Measurements from ENCODE around the gene ADCY9.

Gene ADCY9

GRCh38 chr16:3998793-3999478 is 117.3 kb downstream of the ADCY9 start:
- H2BK15ac ChIP-seq (ENCODE audit: low read depth, poor library complexity, severe bottlenecking), result no peak overlapping the region
- H2BK120ac ChIP-seq (ENCODE audit: low read depth, low read length), result no peak overlapping the region
- peak overlapping the region; percentile 10 for H3K27ac ChIP-seq (ENCODE audit: low read length, poor library complexity, severe bottlenecking)
- no peak overlapping the region for H3K4me2 ChIP-seq (ENCODE audit: low read length, poor library complexity, severe bottlenecking)
- H3K18ac ChIP-seq (ENCODE audit: low read depth in 1 of 2, low read length in 2 of 2), result peak overlapping the region in 1 of 2 experiments; percentile 37
- H3K4ac ChIP-seq (ENCODE audit: low read depth in 1 of 2, low read length in 2 of 2), result no peak overlapping the region
- H2BK5ac ChIP-seq (ENCODE audit: low read depth, low read length, poor library complexity, severe bottlenecking), result no peak overlapping the region
- peaks cover 9% of the 10 kb centered on the region for H3K4me1 ChIP-seq (ENCODE audit: control insufficient read depth, insufficient read depth, low read depth, low read length)
- H3K79me1 ChIP-seq (replicated peaks; ENCODE audit: low read length, poor library complexity, severe bottlenecking), result peaks cover 3% of the 10 kb centered on the region
- H4K8ac ChIP-seq (ENCODE audit: low read length), result no peak overlapping the region
- H3K14ac ChIP-seq (ENCODE audit: low read length in 2 of 2), result no peak overlapping the region
- 83% methylated on average over 13 of the region's 13 CpGs for WGBS
- no peak overlapping the region for H2AK5ac ChIP-seq (ENCODE audit: low read length, severe bottlenecking)
- DNase-seq, result peak; percentile 46
- peak overlapping the region in 1 of 2 experiments; percentile 63 for H3K4me3 ChIP-seq (ENCODE audit: insufficient read depth in 1 of 2, low read depth in 1 of 2, low read length in 2 of 2)
- no peaks in the 10 kb centered on the region for H3K9me3 ChIP-seq (ENCODE audit: control insufficient read depth, low read length)
- H2BK12ac ChIP-seq (ENCODE audit: low read length in 2 of 2), result peak overlapping the region; percentile 7 to 11
- no peaks in the 10 kb centered on the region for H3K27me3 ChIP-seq (ENCODE audit: control insufficient read depth in 1 of 2, insufficient read depth in 1 of 2, low read length in 2 of 2)
- no peak overlapping the region for H3K23ac ChIP-seq (ENCODE audit: low read length in 2 of 2)
- no peak overlapping the region for H2AFZ ChIP-seq (ENCODE audit: low read depth, low read length)
- peaks cover 3 to 7% of the 10 kb centered on the region in 2 experiments for H3K36me3 ChIP-seq (ENCODE audit: control insufficient read depth in 1 of 2, insufficient read depth in 2 of 2, low read depth in 1 of 2, low read length in 2 of 2)
- peak overlapping the region; percentile 81 for H3K9ac ChIP-seq (ENCODE audit: low read length)
- no peak overlapping the region for H4K91ac ChIP-seq (ENCODE audit: low read length)

DNA sequence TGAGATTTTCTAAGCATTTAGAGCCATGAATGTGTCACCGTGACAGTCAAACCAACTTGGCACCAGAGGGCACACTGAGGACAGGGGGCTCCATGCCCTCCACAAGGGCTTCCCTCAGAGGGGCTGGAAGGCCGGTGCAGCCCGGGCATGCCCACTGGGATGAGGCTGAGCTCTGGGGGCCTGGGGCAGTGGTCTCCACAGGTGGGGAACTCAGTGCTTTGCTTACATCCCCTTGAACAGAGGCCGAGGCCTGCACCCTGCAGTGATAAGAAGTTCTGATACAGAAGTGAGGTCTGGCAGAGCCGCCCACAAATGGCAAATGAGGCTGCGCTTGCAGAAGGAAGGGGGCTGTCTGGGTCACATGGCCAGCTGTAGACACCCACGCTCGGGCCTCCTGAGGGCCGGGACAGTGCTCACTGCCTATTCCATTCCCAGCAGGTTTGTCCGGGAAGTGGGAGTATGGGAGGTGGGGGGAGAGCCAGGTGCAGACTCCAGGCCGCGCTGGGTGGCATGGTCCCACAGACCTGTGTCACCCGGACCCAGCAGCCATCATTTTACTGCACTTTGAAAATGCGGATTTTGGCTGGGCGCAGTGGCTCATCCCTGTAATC is 118.9 kb downstream of the ADCY9 start:
- Histone ChIP-seq H4K8ac (ENCODE audit: low read length) (no peak overlapping the region), H3K14ac (ENCODE audit: low read length in 2 of 2) (no peak overlapping the region), H3K27me3 (ENCODE audit: control insufficient read depth in 1 of 2, insufficient read depth in 1 of 2, low read length in 2 of 2) (no peaks in the 10 kb centered on the region), H2AK5ac (ENCODE audit: low read length, severe bottlenecking) (no peak overlapping the region), H3K4me3 (ENCODE audit: insufficient read depth in 1 of 2, low read depth in 1 of 2, low read length in 2 of 2) (no peak overlapping the region), H2BK5ac (ENCODE audit: low read depth, low read length, poor library complexity, severe bottlenecking) (no peak overlapping the region), H2BK15ac (ENCODE audit: low read depth, poor library complexity, severe bottlenecking) (no peak overlapping the region), H3K27ac (ENCODE audit: low read length, poor library complexity, severe bottlenecking) (no peak overlapping the region), H3K23ac (ENCODE audit: low read length in 2 of 2) (no peak overlapping the region), H2BK12ac (ENCODE audit: low read length in 2 of 2) (no peak overlapping the region), H3K4me2 (ENCODE audit: low read length, poor library complexity, severe bottlenecking) (no peak overlapping the region), H2BK120ac (ENCODE audit: low read depth, low read length) (no peak overlapping the region), H3K4me1 (ENCODE audit: control insufficient read depth, insufficient read depth, low read depth, low read length) (peaks cover 9% of the 10 kb centered on the region), H3K9me3 (ENCODE audit: control insufficient read depth, low read length) (no peaks in the 10 kb centered on the region), H3K36me3 (ENCODE audit: control insufficient read depth in 1 of 2, insufficient read depth in 2 of 2, low read depth in 1 of 2, low read length in 2 of 2) (peaks cover 0 to 11% of the 10 kb centered on the region in 2 experiments), H2AFZ (ENCODE audit: low read depth, low read length) (no peak overlapping the region), H3K79me1 (replicated peaks; ENCODE audit: low read length, poor library complexity, severe bottlenecking) (peaks cover 6% of the 10 kb centered on the region), H4K91ac (ENCODE audit: low read length) (no peak overlapping the region), H3K18ac (ENCODE audit: low read depth in 1 of 2, low read length in 2 of 2) (no peak overlapping the region), H3K4ac (ENCODE audit: low read depth in 1 of 2, low read length in 2 of 2) (no peak overlapping the region), H3K9ac (ENCODE audit: low read length) (no peak overlapping the region)
- 94% methylated on average over 15 of the region's 15 CpGs for WGBS
- no peak for DNase-seq

GRCh38 chr16:3995001-3995400 is 121.2 kb downstream of the ADCY9 start:
- H3K9ac ChIP-seq (ENCODE audit: low read length), result no peak overlapping the region
- 100% methylated on average over 1 of the region's 2 CpGs for WGBS
- H3K27me3 ChIP-seq (ENCODE audit: control insufficient read depth in 1 of 2, insufficient read depth in 1 of 2, low read length in 2 of 2), result no peaks in the 10 kb centered on the region

GRCh38 chr16:3993052-3993785 is 123.0 kb downstream of the ADCY9 start:
- Histone ChIP-seq H2AFZ (ENCODE audit: low read depth, low read length) (no peak overlapping the region), H3K27me3 (ENCODE audit: control insufficient read depth in 1 of 2, insufficient read depth in 1 of 2, low read length in 2 of 2) (no peaks in the 10 kb centered on the region), H3K27ac (ENCODE audit: low read length, poor library complexity, severe bottlenecking) (no peak overlapping the region), H3K18ac (ENCODE audit: low read depth in 1 of 2, low read length in 2 of 2) (no peak overlapping the region), H2BK5ac (ENCODE audit: low read depth, low read length, poor library complexity, severe bottlenecking) (no peak overlapping the region), H3K4me1 (ENCODE audit: control insufficient read depth, insufficient read depth, low read depth, low read length) (no peaks in the 10 kb centered on the region), H2BK120ac (ENCODE audit: low read depth, low read length) (no peak overlapping the region), H3K4me3 (ENCODE audit: insufficient read depth in 1 of 2, low read depth in 1 of 2, low read length in 2 of 2) (no peak overlapping the region), H3K4me2 (ENCODE audit: low read length, poor library complexity, severe bottlenecking) (no peak overlapping the region), H4K91ac (ENCODE audit: low read length) (no peak overlapping the region), H2BK15ac (ENCODE audit: low read depth, poor library complexity, severe bottlenecking) (no peak overlapping the region), H3K14ac (ENCODE audit: low read length in 2 of 2) (no peak overlapping the region), H3K4ac (ENCODE audit: low read depth in 1 of 2, low read length in 2 of 2) (no peak overlapping the region), H3K9me3 (ENCODE audit: control insufficient read depth, low read length) (no peaks in the 10 kb centered on the region), H3K79me1 (replicated peaks; ENCODE audit: low read length, poor library complexity, severe bottlenecking) (peaks cover 4% of the 10 kb centered on the region), H3K36me3 (ENCODE audit: control insufficient read depth in 1 of 2, insufficient read depth in 2 of 2, low read depth in 1 of 2, low read length in 2 of 2) (peaks cover 10 to 15% of the 10 kb centered on the region in 2 experiments), H3K9ac (ENCODE audit: low read length) (no peak overlapping the region), H4K8ac (ENCODE audit: low read length) (no peak overlapping the region), H2BK12ac (ENCODE audit: low read length in 2 of 2) (no peak overlapping the region), H2AK5ac (ENCODE audit: low read length, severe bottlenecking) (no peak overlapping the region), H3K23ac (ENCODE audit: low read length in 2 of 2) (no peak overlapping the region)
- 95% methylated on average over 36 of the region's 36 CpGs for WGBS
- no peak for DNase-seq

More at GRCh38 chr16:3995001-3995400, 121.2 kb downstream of the ADCY9 start:
- Histone ChIP-seq H2BK12ac (ENCODE audit: low read length in 2 of 2) (no peak overlapping the region), H4K91ac (ENCODE audit: low read length) (no peak overlapping the region), H2AFZ (ENCODE audit: low read depth, low read length) (no peak overlapping the region), H3K4me1 (ENCODE audit: control insufficient read depth, insufficient read depth, low read depth, low read length) (peaks cover 7% of the 10 kb centered on the region), H3K18ac (ENCODE audit: low read depth in 1 of 2, low read length in 2 of 2) (no peak overlapping the region), H4K8ac (ENCODE audit: low read length) (no peak overlapping the region), H2BK120ac (ENCODE audit: low read depth, low read length) (no peak overlapping the region), H3K27ac (ENCODE audit: low read length, poor library complexity, severe bottlenecking) (no peak overlapping the region), H3K4me3 (ENCODE audit: insufficient read depth in 1 of 2, low read depth in 1 of 2, low read length in 2 of 2) (no peak overlapping the region), H2BK5ac (ENCODE audit: low read depth, low read length, poor library complexity, severe bottlenecking) (no peak overlapping the region), H3K4me2 (ENCODE audit: low read length, poor library complexity, severe bottlenecking) (no peak overlapping the region), H2BK15ac (ENCODE audit: low read depth, poor library complexity, severe bottlenecking) (no peak overlapping the region), H3K79me1 (replicated peaks; ENCODE audit: low read length, poor library complexity, severe bottlenecking) (peaks cover 6% of the 10 kb centered on the region), H3K23ac (ENCODE audit: low read length in 2 of 2) (no peak overlapping the region), H2AK5ac (ENCODE audit: low read length, severe bottlenecking) (no peak overlapping the region), H3K14ac (ENCODE audit: low read length in 2 of 2) (no peak overlapping the region), H3K9me3 (ENCODE audit: control insufficient read depth, low read length) (no peaks in the 10 kb centered on the region), H3K4ac (ENCODE audit: low read depth in 1 of 2, low read length in 2 of 2) (no peak overlapping the region), H3K36me3 (ENCODE audit: control insufficient read depth in 1 of 2, insufficient read depth in 2 of 2, low read depth in 1 of 2, low read length in 2 of 2) (peaks cover 4 to 12% of the 10 kb centered on the region in 2 experiments)
- no peak for DNase-seq
